ENCODE data around the gene IRX4. TPM values are rescaled to one million over a fixed set of nuclear protein-coding genes. Genes with fewer than 3 reads are reported as not detected.

IRX4 gene
- total and polyA plus RNA-seq, 2 donors (not counting 3 experiments of a cell fraction or from before 2014, with no cell fraction given): not detected

GRCh38 chr5:1856596-1857255 is 26.0 kb downstream of the IRX4 start:
- Histone ChIP-seq H3K4me1 (ENCODE audit: control insufficient read depth, extremely low read depth, insufficient read depth, low read length) (no peaks in the 10 kb centered on the region), H3K9me3 (replicated peaks; ENCODE audit: control insufficient read depth, insufficient read depth, low read length) (no peaks in the 10 kb centered on the region), H2AFZ (ENCODE audit: low read depth, low read length) (no peak overlapping the region), H3K27ac (ENCODE audit: insufficient read depth, low read depth, low read length) (no peak overlapping the region), H3K79me2 (ENCODE audit: control insufficient read depth, insufficient read depth, low read length) (no peaks in the 10 kb centered on the region), H3K9me1 (replicated peaks; ENCODE audit: control insufficient read depth, extremely low read depth, insufficient read depth, low read length) (no peaks in the 10 kb centered on the region), H3K36me3 (ENCODE audit: control insufficient read depth in 2 of 2, extremely low read depth in 1 of 2, insufficient read depth in 2 of 2, low read length in 2 of 2) (no peaks in the 10 kb centered on the region), H3K4me2 (ENCODE audit: insufficient read depth, low read length) (no peak overlapping the region), H4K20me1 (replicated peaks; ENCODE audit: control insufficient read depth, extremely low read depth, insufficient read depth, low read length) (no peaks in the 10 kb centered on the region), H3K27me3 (ENCODE audit: control insufficient read depth in 2 of 2, insufficient read depth in 2 of 2, low read length in 2 of 2) (peaks cover 3 to 4% of the 10 kb centered on the region in 2 experiments), H3K9ac (replicated peaks; ENCODE audit: extremely low read depth, insufficient read depth, low read length) (no peak overlapping the region), H3K4me3 (replicated peaks in 1 of 3; ENCODE audit: insufficient read depth in 1 of 3, low read depth in 1 of 3, low read length in 3 of 3) (no peak overlapping the region)
- no TSS peak for BruUV-seq (replicated peaks)
- intact Hi-C loops (cut with micrococcal nuclease): no loop called here
- no peak for DNase-seq (ENCODE audit: low read depth, low spot score)
- dilution Hi-C loops (cut with MboI; ENCODE audit: extremely low pct_ligation_motif_present, low sequenced_read_pairs): no loop called here
- ChIA-PET POLR2A (no interaction called here), CTCF (no interaction called here)
- TF ChIP-seq POLR2A (IDR thresholded peaks at IDR 0.05; ENCODE audit: low read depth, low read length) (no peak), EZH2 (IDR thresholded peaks at IDR 0.05; ENCODE audit: borderline replicate concordance, low read depth, low read length, severe bottlenecking) (no peak), MAX (IDR thresholded peaks at IDR 0.05; ENCODE audit: insufficient read depth, insufficient read length) (no peak), MYC (IDR thresholded peaks at IDR 0.05; ENCODE audit: low read depth, low read length) (no peak), POLR2AphosphoS5 (IDR thresholded peaks at IDR 0.05; ENCODE audit: insufficient read depth, low read depth, low read length) (no peak), FOS (IDR thresholded peaks at IDR 0.05; ENCODE audit: borderline replicate concordance, insufficient read depth, low read length) (no peak), CTCF (IDR thresholded peaks at IDR 0.05; ENCODE audit: extremely low read depth in 1 of 2, insufficient read depth in 1 of 2, low read depth in 1 of 2, low read length in 2 of 2) (no peak), JUN (IDR thresholded peaks at IDR 0.05; ENCODE audit: borderline replicate concordance, insufficient read depth, insufficient read length, low read depth) (no peak), GATA2 (IDR thresholded peaks at IDR 0.05; ENCODE audit: insufficient read depth, insufficient read length, low read depth, low read length) (no peak)
- FAIRE-seq: no peak
